H1 (cell line): ENCODE measurements around the gene UBD.

Source experiments
- POLR2AphosphoS5 ChIP-seq: IDR thresholded peaks from 2 replicates; pipeline ENCODE4 v1.6.1; 2011; ENCODE audit warnings: low read depth, low read length
- RAD21 ChIP-seq, 2 experiments: IDR thresholded peaks in 1 of 2; conservative IDR thresholded peaks in 1 of 2; 2 replicates each; pipeline ENCODE4 v1.6.1; 2011; ENCODE audit warnings: low read depth in 2 of 2, low read length in 2 of 2, improper control_type of control experiment in 1 of 2, inconsistent platforms in 1 of 2, mild to moderate bottlenecking in 1 of 2, moderate library complexity in 1 of 2
- SRF ChIP-seq: IDR thresholded peaks from 2 replicates; pipeline ENCODE4 v1.6.1; 2011; ENCODE audit warnings: mild to moderate bottlenecking, low read depth, low read length, moderate library complexity
- TF ChIP-seq, protein P1 (sequence below), 3 experiments: IDR thresholded peaks; 1 replicate in 2 of 3; 2 replicates in 1 of 3; pipeline versions ENCODE4 v1.5.1 to v1.6.1; 2011; ENCODE audit warnings: low read length in 3 of 3, mild to moderate bottlenecking in 3 of 3, inconsistent platforms in 2 of 3, low read depth in 1 of 3, moderate library complexity in 1 of 3; ENCODE audit not compliant: insufficient read depth in 1 of 3; ENCODE audit errors: control extremely low read depth in 1 of 3

DNA sequence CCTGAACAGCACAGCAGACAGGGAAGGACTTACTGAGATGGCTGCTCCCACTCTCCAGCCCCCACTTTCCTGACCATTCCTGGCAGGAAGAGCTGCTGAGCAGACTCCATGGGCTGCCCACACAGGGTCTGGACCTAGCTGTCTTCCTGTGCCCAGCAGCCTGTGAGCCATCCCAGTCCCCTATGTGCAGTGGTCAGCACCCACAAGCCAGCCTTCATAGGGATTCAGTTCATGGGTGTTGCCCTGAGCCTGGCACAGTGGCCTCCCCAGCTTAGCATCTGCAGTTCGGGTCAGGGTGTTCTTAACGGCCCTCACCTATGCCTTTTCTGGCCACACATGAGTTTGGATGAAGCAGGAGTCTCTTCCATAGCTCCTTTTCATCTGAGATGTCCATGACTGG lies 32.0 kb downstream of the UBD start:
- TF ChIP-seq POLR2AphosphoS5 (no peak), RAD21 (IDR thresholded peaks at IDR 0.05 in 1 of 2, conservative IDR thresholded peaks at IDR 0.05 in 1 of 2; ENCODE audit: low read depth in 2 of 2, low read length in 2 of 2) (no peak), SRF (no peak)
- TF ChIP-seq, protein P1, sequence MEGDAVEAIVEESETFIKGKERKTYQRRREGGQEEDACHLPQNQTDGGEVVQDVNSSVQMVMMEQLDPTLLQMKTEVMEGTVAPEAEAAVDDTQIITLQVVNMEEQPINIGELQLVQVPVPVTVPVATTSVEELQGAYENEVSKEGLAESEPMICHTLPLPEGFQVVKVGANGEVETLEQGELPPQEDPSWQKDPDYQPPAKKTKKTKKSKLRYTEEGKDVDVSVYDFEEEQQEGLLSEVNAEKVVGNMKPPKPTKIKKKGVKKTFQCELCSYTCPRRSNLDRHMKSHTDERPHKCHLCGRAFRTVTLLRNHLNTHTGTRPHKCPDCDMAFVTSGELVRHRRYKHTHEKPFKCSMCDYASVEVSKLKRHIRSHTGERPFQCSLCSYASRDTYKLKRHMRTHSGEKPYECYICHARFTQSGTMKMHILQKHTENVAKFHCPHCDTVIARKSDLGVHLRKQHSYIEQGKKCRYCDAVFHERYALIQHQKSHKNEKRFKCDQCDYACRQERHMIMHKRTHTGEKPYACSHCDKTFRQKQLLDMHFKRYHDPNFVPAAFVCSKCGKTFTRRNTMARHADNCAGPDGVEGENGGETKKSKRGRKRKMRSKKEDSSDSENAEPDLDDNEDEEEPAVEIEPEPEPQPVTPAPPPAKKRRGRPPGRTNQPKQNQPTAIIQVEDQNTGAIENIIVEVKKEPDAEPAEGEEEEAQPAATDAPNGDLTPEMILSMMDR (IDR thresholded peaks at IDR 0.05; ENCODE audit: control extremely low read depth in 1 of 3, insufficient read depth in 1 of 3, low read depth in 1 of 3, low read length in 3 of 3): no peak
